ENCODE measurements around the gene MYH11.

- TF ChIP-seq EZH2 (IDR thresholded peaks at IDR 0.05; ENCODE audit: low read length, missing control alignments): no peak
- no peak for TF ChIP-seq CTCF (conservative IDR thresholded peaks at IDR 0.05 in 1 of 2, IDR thresholded peaks at IDR 0.05 in 1 of 2; ENCODE audit: low read depth in 1 of 2, low read length in 2 of 2)
Measured at GRCh38 chr16:15671530-15672117, 185.2 kb downstream of the MYH11 start.

All from fibroblast of lung (primary cell).